ENCODE data around the gene RNFT2.

DNA sequence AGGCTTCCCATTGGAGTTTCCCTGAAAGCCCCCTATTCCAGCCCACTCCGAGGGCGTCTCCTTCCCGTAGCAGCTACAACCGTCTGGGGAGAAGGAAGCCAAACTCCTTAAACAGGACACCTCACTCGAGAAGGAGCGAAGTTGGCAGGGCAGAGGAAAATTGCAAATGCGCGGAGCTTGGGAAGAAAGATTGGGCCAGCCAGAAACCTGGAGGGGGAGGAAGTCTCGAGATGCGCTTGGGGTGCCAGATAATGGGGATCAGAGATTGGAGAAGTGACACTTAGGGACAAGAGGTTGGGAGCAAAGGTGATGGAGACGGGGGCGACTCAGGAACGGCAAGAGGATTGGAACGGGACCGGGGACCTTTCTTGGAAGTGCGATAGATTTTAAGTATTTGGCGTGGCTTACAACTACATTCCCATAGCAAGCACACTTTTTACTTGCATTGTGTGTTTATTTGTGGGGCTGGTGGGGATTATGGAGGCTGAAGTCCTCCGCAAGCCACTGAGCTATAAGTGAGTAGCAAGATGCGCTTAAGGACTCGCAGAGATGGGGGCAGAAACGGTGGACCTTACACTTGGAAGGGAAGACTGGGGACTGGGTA is 142.2 kb downstream of the RNFT2 start:
- TF ChIP-seq CTCF (IDR thresholded peaks at IDR 0.05) (no peak), POLR2AphosphoS5 (IDR thresholded peaks at IDR 0.05; ENCODE audit: low read depth, low read length) (no peak), SIN3A (IDR thresholded peaks at IDR 0.05; ENCODE audit: borderline replicate concordance, insufficient read depth, low read depth, low read length) (no peak)
- TF ChIP-seq, protein P1, sequence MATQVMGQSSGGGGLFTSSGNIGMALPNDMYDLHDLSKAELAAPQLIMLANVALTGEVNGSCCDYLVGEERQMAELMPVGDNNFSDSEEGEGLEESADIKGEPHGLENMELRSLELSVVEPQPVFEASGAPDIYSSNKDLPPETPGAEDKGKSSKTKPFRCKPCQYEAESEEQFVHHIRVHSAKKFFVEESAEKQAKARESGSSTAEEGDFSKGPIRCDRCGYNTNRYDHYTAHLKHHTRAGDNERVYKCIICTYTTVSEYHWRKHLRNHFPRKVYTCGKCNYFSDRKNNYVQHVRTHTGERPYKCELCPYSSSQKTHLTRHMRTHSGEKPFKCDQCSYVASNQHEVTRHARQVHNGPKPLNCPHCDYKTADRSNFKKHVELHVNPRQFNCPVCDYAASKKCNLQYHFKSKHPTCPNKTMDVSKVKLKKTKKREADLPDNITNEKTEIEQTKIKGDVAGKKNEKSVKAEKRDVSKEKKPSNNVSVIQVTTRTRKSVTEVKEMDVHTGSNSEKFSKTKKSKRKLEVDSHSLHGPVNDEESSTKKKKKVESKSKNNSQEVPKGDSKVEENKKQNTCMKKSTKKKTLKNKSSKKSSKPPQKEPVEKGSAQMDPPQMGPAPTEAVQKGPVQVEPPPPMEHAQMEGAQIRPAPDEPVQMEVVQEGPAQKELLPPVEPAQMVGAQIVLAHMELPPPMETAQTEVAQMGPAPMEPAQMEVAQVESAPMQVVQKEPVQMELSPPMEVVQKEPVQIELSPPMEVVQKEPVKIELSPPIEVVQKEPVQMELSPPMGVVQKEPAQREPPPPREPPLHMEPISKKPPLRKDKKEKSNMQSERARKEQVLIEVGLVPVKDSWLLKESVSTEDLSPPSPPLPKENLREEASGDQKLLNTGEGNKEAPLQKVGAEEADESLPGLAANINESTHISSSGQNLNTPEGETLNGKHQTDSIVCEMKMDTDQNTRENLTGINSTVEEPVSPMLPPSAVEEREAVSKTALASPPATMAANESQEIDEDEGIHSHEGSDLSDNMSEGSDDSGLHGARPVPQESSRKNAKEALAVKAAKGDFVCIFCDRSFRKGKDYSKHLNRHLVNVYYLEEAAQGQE (IDR thresholded peaks at IDR 0.05; ENCODE audit: insufficient read depth in 1 of 2, low read depth in 2 of 2, low read length in 1 of 2), result no peak

Measured in Panc1 (cell line).